ENCODE measurements around the gene FADS6.
"Not testable (repeated sequence)": the region's sequence is repeated elsewhere in the genome, so short reads cannot be mapped to it uniquely, and the experiment has no call there.

FADS6 gene

DNA sequence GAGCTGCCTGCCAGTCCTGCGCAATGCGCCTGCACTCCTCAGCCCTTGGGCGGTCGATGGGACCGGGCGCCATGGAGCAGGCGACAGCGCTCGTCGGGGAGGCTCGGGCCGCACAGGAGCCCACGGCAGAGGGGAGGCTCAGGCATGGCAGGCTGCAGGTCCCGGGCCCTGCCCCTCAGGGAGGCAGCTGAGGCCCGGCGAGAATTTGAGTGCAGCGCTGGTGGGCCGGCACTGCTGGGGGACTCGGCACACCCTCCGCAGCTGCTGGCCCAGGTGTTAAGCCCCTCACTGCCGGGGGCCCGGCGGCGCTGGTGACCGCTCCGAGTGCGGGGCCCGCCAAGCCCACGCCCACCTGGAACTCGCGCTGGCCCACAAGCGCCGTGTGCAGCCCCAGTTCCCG lies 13.6 kb upstream of the FADS6 start:
- TF ChIP-seq CTCF (conservative IDR thresholded peaks at IDR 0.05; ENCODE audit: low read length): no peak
- H3K4me3 ChIP-seq (ENCODE audit: low read length): no peak overlapping the region
- DNase-seq (ENCODE audit: low read depth): no peak

GRCh38 chr17:74906214-74906793 lies 12.9 kb upstream of the FADS6 start:
- not testable (repeated sequence) for H3K4me3 ChIP-seq (ENCODE audit: low read length); DNase-seq (ENCODE audit: low read depth)

DNA sequence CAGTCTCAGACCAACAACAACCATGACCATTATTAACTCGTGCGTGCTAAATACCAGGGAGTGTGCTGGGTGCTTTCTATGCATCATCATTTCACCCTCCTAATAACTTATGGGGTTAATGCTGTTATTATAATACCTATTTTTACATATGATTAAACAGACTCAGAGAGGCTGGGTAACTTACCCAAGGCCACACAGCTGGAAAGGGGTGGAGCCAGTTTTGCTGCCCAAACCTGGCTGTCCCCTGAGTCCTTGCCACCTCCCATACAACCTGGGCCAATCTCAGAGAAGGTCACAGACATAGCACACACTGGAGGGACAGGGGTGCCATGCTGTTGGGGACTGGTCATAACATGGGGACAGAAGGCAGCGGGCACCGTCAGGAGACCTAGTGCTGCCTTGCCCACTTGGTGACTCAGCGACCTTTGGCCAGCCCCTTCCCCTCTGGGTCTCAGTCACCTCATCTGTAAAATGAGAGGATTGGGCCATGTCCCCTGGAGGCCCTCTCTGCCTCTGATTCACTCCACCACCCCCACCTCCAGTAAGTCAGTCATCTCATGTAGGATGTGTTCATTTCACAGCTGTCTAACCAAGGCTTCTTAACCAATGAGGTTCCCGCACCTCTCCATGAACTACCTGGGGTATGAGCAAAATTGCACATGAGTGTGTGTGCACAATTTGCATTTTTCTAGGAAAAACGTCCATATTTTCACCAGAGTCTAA lies 11.4 kb upstream of the FADS6 start:
- DNase-seq (ENCODE audit: low read depth): no peak
- TF ChIP-seq CTCF (conservative IDR thresholded peaks at IDR 0.05; ENCODE audit: low read length): no peak
- no peak overlapping the region for H3K4me3 ChIP-seq (ENCODE audit: low read length)

DNA sequence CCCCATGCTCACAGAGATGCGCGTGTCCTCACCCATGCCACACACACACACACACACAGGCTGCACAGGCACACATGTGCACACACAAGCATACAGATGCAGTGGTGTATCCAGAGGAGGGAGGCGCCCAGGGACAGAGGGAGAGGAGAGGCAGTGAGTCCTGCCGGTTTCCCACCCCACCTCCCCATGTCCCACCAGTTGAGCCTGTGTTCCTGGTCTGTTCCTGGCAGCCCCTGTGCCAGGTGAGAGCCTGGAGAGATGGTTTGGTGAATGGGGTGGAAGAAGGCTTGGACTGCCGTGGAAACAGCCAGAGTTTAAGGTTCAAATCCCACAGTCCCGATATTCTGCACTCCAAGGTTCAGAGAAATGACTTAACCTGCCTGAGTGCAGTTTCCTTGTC lies 10.2 kb upstream of the FADS6 start:
- no peak for TF ChIP-seq CTCF (conservative IDR thresholded peaks at IDR 0.05; ENCODE audit: low read length)
- H3K4me3 ChIP-seq (ENCODE audit: low read length): no peak overlapping the region
- no peak for DNase-seq (ENCODE audit: low read depth)

GRCh38 chr17:74903034-74903433 lies 9.6 kb upstream of the FADS6 start:
- no peak for TF ChIP-seq CTCF (conservative IDR thresholded peaks at IDR 0.05; ENCODE audit: low read length)
- H3K4me3 ChIP-seq (ENCODE audit: low read length): no peak overlapping the region
- no peak for DNase-seq (ENCODE audit: low read depth)

DNA sequence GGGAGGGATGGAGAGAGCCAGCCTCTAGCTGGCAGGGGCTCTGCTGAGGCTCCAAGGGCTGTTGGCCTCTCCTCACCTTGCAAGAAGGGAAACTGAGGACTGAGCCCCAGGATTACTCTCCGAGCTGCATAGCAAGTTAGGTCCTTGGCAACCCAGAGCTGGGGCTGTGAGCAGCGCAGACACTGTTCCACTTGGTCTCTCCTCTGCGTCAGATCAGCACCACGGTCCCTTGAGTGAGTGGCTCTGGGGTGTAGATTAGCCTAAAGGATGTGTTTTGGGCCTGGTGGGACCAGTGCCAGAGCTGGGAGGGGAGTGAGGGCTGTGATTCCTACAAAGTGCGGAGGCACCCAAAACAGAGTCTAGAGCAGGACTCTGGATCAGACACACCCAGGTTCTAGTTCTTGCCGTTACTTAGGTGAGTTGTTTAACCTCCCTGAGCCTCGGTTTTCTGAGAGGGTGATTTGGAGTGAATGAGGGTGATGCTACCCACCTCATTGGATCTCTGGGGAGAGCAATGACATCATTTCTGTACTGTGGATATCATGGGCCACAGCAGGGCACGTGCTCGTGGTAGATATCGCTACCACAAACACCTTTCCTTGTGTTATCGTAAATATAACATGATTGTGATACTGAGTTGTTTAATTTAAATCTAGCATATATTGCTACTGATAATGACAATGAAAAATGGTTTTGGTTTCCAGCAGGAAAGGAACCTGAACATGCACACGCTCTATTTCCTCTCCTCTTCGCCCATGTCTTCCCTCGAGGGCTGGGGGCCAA lies 8.1 kb upstream of the FADS6 start:
- no peak for TF ChIP-seq CTCF (conservative IDR thresholded peaks at IDR 0.05; ENCODE audit: low read length)
- DNase-seq (ENCODE audit: low read depth): no peak
- no peak overlapping the region for H3K4me3 ChIP-seq (ENCODE audit: low read length)

- H3K4me3 ChIP-seq (ENCODE audit: low read length): no peak overlapping the region
- no peak for TF ChIP-seq CTCF (conservative IDR thresholded peaks at IDR 0.05; ENCODE audit: low read length)
- no peak for DNase-seq (ENCODE audit: low read depth)
Measured at GRCh38 chr17:74900208-74900607, 6.8 kb upstream of the FADS6 start.
